H54 (cell line): ENCODE results near the gene DLG3.
"Not testable (repeated sequence)": the region's sequence is repeated elsewhere in the genome, so short reads cannot be mapped to it uniquely, and the experiment has no call there.

ENCODE experiments used
- DNase-seq: peaks from one replicate; pipeline ENCODE4 v3.0.0; 2011; ENCODE audit warnings: low spot score, mixed read lengths; ENCODE audit not compliant: insufficient read length
- FAIRE-seq: peaks from 3 replicates; lab custom pipeline; 2011; peaks lifted over from hg19 to GRCh38; lab: Jason Lieb, UNC
- POLR2A ChIP-seq: IDR thresholded peaks from 2 replicates; pipeline ENCODE4 v1.6.1; 2011; ENCODE audit warnings: low read depth, mild to moderate bottlenecking, low read length

DLG3 gene

DNA sequence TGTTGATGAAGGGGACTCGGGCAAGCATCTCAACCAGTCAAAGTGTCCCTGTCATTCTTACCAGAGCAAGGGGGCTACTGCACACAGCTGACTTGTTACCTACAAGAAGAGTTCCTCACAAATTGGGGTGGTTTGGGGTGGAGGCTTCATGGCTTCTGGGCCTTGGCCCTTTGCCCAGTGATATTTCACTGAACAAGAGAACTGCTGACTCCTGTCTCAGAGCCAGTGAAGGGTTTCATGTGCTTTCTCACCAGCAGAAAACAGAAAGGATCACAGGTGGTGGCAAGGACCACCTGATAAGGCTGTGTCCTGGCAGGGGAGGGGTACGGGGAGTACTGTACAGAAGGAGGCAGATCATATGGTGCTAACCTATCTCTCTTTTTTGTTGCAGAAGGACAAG, 53.5 kb downstream of the DLG3 start:
- no peak for FAIRE-seq

DNA sequence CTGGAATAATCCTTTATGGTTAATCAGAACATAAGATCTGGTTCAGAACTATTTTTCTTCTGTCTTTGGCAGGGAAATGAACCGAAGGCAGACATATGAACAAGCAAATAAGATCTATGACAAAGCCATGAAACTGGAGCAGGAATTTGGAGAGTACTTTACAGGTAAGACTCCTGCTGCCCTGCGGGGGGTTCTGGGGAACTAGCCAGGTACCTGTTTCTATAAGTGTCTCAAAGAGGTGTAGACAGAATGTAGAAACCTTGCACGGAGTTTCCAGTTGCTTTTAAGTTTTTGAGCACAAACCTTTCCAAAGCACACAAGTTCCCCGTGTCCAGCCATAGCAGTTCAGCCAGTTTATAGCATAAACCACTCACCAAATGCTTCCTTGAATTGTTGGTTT, 56.2 kb downstream of the DLG3 start:
- DNase-seq (no peak), FAIRE-seq (no peak)
- no peak for TF ChIP-seq POLR2A

More for the DNA sequence above, 53.5 kb downstream of the DLG3 start:
- no peak for TF ChIP-seq POLR2A
- DNase-seq = no peak

- FAIRE-seq (no peak), DNase-seq (no peak)
- no peak for TF ChIP-seq POLR2A
Measured at GRCh38 chrX:70504772-70505450, 60.3 kb downstream of the DLG3 start.

DNA sequence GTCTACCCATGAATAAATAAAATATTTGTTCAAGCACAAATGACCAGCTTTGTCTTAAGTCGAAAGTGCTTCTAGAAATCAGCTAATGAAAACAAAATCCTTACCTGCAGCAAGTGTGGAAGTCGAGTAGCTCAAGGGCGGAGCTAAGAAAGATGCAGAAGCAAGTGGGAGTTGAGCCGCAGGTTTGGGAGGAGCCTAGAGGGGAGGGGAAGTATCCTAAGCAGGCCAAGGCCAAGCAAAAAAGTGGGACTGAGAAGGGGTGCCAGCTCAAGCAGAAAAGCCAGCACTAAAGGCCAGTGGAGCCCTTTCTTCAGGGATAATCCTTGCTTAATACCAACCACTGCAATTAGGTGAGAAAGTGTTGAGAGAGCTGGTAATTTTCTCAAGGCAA, 60.8 kb downstream of the DLG3 start:
- DNase-seq = no peak
- TF ChIP-seq POLR2A = no peak
- no peak for FAIRE-seq

DNA sequence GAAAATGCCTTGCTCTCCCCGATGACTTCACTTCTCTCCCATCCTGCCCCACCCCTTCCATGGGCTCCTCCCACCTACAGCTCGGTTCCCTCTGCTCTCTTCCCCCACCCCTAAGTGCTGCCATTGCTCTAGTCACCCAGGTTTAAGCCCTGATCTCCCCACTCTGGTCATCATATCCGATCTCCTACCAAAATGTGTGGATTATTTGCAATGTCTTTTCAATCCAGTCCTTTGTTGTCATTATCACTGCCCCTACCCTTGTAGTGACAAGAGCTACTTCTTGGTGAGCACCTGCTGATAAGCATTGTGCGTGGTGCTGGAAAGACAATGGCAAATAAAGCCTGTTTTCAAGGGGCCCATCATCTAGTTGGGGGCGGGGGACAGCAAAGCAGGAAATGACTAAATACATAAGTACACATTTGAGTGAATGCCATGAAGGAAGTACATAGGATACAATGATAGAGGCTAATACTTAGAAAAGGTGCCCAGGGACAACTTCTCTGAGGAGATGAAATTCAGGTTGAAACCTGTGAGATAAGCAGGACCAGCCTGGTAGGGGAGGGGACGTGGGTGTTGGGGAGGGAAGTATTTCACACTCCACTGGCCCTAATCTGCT, 63.8 kb downstream of the DLG3 start:
- TF ChIP-seq POLR2A = no peak
- DNase-seq (no peak), FAIRE-seq (no peak)

DNA sequence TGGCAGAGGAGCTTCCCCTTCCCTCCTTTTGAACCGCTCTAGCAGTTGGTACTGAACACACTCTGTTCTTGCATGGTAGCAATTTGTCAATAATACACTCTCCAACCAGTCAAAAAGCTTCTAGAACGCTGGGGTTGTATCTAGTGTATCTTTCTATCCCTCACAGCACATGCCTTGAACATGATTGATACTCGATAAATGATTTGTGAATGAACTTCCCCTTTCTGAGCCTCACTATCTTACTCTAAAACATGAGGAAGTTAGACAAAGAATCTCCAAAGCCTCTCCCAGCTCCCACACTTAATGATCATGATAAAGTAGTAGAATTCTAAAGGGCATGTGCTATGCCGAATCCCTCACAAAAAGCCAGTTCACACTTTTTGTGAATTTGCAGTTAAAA, 64.4 kb downstream of the DLG3 start:
- DNase-seq = no peak
- TF ChIP-seq POLR2A = no peak
- FAIRE-seq = no peak

DNA sequence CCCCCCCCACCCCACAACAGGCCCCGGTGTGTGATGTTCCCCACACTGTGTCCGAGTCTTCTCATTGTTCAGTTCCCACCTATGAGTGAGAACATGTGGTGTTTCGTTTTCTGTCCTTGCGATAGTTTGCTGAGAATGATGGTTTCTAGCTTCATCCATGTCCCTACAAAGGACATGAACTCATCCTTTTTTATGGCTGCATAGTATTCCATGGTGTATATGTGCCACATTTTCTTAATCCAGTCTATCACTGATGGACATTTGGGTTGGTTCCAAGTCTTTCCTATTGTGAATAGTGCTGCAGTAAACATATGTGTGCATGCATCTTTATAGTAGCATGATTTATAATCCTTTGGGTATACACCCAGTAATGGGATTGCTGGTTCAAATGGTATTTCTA, 70.6 kb downstream of the DLG3 start:
- FAIRE-seq, DNase-seq: not testable (repeated sequence)

DNA sequence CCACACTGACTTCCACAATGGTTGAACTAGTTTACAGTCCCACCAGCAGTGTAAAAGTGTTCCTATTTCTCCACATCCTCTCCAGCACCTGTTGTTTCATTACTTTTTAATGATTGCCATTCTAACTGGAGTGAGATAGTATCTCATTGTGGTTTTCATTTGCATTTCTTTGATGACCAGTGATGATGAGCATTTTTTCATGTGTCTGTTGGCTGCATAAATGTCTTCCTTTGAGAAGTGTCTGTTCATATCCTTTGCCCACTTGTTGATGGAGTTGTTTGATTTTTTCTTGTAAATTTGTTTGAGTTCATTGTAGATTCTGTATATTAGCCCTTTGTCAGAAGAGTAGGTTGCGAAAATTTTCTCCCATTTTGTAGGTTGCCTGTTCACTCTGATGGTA, 71.1 kb downstream of the DLG3 start:
- not testable (repeated sequence) for DNase-seq, FAIRE-seq

- DNase-seq (no peak), FAIRE-seq (no peak)
- no peak for TF ChIP-seq POLR2A
Measured at GRCh38 chrX:70525733-70526132, 81.1 kb downstream of the DLG3 start.

- TF ChIP-seq POLR2A = no peak
- FAIRE-seq (no peak), DNase-seq (no peak)
Measured at GRCh38 chrX:70527053-70527452, 82.4 kb downstream of the DLG3 start.

DNA sequence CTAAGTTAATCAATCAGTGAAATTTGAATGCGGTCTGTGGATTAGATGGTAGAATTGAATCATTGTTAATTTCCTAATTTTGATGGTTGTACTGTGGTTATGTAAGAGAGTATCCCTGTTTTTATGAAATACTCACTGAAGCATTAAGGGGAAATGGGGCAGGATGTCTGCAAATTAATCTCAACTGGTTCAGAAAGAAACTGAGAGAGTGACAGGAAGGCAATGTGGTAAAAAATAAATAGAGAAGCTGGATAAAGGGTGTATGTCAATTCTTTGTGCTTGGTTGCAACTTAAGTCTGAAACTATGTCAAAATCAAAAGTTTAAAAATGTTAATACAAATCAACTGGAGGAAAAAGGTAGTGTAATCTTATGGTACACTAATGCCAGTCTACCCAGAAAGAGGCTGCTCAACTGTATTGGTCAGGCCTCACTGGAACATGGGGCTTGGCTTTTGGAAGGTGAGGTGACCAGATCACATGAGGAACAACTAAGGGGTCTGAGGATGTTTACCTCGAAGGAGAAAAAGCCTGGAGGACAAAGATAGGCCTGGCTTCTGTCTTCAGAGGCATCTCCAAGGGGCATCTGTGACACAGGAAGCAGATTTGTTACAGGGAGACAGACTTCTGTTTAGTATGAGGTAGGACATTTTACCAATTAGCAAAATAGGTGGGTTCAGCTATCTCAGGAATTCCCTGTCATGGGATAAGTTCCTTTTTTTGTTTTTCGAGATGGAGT, 83.1 kb downstream of the DLG3 start:
- no peak for TF ChIP-seq POLR2A
- DNase-seq (no peak), FAIRE-seq (no peak)

DNA sequence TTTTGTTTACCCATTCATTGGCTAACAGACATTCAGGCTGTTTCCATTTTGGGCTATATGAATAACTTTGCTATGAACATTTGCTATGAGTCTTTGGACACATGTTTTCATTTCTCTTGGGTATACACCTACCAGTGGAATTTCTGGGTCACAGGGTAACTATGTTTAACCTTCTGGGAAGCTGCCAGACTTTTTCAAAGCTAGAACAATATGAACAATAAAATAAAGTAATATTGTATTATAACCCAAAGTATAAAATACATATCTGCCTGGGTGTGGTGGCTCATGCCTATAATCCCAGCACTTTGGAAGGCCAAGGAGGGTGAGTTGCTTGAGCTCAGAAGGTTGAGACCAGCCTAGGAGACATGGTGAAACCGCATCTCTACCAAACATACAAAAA, 90.6 kb downstream of the DLG3 start:
- TF ChIP-seq POLR2A = no peak
- no peak for DNase-seq
- FAIRE-seq = no peak

DNA sequence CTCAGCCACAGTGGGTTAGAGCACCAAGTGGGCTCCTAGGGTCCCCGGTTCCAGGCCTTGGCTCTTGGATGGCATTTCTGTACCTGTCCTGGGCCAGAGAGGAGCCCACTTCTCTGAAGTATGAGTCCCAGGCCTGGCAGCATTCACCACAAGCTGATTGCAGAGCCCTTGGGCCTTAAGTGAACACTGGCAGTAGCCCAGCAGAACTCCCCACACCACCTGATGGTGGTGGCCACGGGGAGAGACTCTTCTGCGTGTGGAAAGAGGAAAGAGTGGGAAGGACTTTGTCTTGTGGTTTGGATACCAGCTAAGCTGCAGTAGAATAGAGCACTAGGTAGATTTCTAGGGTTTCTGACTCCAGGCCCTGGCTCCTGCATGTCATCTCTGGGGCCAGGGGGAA, 104.8 kb downstream of the DLG3 start:
- no peak for FAIRE-seq
- no peak for TF ChIP-seq POLR2A
- DNase-seq = no peak

DNA sequence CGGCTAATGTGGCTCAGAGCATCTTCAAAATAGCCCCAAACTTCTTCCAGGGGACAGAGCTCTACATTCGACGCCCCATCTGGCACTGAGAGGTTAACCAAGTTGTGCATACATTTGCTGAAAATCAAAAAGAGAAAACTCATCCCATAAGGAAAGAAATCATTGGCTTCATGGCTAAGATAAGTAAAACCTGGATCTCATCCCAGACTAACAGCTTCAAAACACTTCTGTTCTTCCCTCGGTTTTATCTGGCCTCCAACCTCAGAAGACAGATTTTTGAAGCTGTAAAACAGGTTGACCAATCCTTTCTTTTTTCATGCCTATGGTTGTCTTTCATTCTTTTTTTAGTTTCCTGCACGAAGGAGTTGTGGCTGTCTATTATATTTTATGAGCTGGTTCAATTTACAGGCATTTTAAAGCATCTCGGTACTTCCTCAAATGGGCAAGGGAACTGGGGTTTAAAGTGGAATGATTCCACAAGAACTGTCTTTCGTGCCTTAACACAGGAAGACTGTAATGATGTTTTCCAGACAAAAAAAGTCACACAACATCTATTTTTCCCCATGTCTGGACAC, 107.6 kb downstream of the DLG3 start:
- FAIRE-seq (no peak), DNase-seq (no peak)
- no peak for TF ChIP-seq POLR2A
